HG03060 (cell line): Measurements from ENCODE around the gene KCNN1.
"Not testable (repeated sequence)": the region's sequence is repeated elsewhere in the genome, so short reads cannot be mapped to it uniquely, and the experiment has no call there.

Experiments used
- ATAC-seq: cut with Tn5 transposase; IDR thresholded peaks from one replicate; pipeline ENCODE4 v1.9.1; 2021; ENCODE audit warnings: low read depth, moderate number of reproducible peaks; ENCODE audit not compliant: unreplicated experiment

The KCNN1 gene

DNA sequence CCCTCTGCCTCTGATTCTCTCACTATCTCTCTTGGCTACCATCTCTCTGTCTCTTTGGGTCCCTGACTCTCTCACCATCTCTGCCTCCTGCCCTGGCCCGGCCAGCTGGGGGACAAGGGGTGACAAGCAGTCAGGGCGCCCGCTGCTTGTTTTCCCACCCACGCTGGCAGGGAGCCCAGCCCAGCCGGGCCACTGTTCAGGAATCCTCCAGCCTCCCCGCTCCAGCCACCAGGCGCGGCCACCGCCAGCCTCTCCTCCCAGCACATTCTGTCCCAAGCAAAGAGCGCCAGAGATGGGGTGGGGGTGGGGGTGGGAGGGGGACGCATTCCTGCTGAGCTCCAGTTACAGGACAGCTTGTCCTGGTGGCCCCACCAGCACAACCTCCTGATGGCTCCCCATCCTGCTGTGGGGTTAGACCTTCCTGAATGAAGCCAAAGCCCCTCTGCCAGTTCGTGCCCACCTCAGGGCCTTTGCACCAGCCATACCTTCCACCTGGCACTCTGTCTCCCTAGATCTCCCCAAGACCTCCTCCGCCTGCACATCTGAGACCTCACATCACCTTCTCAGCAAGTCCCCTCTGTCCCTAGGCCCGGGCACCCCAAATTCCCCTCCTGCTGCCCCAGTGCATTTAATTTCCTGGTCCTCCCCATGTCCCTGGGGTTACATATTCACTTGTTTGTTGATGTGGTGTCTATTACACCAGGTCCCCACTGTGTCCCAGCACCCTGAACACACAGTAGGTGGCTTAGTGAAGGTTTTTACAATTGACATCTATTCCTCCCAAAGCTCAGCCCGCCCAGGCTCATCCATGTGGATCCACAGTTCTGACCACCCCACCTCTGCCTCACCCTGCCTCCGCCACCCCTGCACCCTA lies 53.5 kb downstream of the KCNN1 start:
- ATAC-seq, result no peak

DNA sequence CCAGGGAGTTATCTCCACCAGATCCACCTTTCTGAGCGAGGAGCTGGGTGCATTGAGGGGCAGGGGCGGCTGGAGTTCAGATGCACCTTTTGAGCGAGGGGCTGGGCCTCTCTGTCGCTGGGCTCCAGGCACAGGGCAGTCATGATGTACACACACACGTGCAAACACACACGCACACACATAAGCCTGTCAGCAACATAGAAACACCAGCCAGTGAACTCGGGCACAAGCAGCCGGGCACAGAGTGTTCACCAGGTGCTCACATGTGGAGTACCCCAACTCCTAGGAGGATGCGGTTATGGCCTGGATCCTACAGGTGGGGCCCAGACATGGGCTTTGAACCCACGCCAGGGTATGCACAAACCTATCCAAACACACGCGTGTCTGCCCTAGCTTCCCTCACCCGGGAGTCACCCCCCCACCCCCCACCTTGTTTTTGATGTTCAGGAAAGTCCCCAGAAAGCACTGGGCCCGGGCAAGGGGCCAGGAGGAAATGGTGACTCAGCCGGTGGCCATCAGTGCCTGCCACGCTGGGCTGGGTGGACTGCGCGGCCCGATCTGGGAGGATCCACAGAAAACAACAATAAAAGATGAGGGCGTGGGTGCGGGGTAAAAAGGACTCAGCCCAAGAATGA lies 54.3 kb downstream of the KCNN1 start:
- ATAC-seq, result no peak

DNA sequence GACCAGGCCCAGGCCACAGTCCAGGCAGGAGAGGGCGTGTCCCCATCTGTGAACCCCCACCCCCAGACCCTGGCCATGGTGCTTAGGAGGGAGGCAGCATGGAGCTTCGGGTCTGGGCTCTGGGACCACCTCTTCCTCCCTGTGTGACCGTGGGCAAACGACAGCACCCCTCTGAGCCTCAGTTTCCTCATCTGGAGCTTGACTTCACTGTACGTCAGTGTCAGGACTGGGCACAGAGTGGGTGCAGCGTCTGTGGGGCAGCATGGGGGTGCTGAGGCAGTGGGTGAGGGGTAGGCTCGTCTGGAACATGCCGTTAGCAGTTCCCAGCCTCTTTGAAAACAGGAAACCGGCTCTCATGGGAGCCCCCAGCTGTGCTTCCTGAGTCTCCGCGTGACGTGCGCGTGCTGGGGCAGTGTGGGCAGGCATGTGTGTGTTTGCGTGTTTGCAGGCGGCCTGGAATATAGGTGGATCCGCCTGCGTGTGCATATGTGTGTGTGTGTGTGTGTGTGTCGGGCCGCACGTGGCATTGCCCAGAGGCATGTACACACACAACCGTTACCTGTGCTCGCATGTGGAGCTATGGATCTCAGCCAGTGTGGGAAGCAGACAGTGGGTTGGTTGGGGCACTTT lies 56.8 kb downstream of the KCNN1 start:
- no peak for ATAC-seq

DNA sequence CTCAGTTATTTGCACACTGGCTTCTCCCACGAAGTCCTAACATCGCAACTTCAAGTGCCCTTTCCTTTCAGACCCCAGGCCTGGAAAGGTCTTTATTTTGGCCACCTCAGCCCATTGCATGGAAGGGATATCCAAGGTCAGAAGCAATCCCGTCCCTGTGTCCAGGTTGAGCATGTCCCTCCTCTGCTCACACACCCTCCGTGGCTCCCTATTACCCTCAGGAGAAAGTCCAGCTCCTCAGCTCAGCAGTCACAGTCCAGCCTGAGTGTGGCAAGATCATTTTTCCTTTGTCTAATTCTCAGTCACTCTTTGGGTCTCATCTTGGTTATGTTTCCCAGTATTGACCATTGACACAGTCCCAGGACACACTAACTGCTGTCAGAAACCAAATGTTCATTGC lies 60.2 kb downstream of the KCNN1 start:
- no peak for ATAC-seq

DNA sequence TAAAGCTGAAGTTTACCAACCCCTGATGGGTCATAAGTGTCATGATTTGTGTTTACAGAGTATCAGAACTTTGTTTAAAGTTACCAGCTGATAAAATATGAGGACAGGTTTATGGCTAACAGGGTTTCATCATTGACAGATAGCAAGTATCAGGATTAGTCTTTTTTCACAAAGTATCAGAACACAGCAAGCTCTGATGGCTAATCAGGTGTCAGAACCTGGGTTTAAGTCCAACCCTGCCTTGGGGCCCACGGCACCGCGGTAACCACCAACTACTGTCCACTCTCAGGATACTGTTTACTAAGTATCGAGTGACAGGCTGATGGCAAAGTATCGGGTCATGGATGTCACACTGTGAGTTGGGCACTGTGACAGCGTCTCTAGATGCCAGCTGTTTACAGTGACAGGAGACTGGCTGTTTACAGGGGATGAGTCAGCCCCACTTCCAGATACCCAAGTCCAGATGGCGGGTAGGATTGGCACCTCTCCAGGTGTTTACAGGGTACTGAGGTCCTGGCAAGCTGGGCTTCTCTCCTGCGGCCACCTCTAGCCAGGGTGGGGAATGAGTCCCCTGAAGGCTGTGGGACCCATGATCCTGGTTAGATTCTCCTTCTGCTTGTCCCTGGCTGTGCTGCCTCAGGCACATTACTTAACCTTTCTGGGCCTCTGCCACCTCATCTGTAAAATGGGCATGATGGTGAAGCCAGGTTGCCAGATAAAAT lies 62.9 kb downstream of the KCNN1 start:
- no peak for ATAC-seq

DNA sequence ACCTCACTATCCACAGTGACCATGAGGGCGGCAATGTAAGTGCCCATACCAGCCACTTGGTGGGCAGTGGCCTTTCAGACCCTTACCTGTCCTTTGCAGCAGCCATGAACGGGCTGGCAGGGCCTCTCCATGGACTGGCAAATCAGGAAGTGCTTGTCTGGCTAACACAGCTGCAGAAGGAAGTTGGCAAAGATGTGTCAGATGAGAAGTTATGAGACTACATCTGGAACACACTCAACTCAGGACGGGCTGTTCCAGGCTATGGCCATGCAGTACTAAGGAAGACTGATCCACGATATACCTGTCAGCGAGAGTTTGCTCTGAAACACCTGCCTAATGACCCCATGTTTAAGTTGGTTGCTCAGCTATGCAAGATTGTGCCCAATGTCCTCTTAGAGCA lies 64.5 kb downstream of the KCNN1 start:
- ATAC-seq, result not testable (repeated sequence)

DNA sequence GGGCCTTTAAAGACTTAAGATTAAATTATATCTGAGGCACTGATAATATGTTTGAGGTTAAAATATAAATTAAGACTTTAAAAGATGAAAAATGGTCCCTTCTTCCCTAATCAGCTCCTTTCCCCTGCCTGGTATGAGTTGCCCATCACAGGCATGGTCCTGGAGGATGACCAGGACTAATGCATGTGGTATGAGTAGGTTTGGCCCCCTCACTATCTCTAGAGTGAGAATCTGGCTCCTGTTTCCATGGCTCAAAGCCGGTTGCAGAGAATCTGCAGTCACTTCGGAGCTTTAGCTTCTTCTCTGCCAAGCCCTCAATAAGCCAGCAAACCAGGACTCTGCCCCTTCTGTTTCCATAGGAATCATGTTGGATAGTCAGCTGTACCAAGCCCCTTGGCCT lies 65.2 kb downstream of the KCNN1 start:
- not testable (repeated sequence) for ATAC-seq

DNA sequence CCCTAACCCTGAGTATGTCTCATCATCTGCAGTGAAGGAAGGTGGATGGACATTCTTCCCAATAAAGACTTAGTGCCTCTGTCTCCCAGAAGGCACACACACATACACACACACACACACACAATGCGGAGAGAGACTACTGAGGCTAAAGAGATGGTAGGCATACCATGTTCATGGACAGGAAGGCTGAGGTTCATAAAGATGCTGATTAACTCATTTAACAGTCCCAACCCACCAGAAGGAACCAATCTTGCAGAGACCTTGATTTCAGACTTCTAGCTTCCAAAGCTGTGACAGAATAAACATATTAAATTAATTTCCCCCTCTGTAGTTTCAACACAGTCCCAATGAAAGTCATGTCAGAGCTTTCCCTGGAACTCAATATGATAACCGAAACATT lies 74.1 kb downstream of the KCNN1 start:
- no peak for ATAC-seq

DNA sequence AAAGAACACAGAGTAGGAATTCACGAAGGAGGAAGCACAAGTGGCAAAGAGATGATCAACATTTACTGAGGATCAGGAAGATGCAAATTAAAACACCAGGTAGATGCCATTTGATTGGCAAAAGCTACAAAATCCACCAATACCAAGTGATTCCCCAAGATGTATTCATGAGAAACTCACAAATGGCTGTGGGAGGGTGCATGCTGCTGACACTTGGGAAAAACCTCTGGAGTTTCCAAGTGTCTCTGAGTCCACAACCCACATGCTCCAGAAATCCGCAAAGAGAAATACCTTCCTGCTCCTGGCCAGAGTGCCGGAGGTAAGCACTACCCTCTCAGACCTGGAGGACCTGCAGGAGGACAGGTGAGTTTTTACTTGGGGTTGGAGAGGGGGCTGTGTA lies 76.8 kb downstream of the KCNN1 start:
- ATAC-seq, result no peak

DNA sequence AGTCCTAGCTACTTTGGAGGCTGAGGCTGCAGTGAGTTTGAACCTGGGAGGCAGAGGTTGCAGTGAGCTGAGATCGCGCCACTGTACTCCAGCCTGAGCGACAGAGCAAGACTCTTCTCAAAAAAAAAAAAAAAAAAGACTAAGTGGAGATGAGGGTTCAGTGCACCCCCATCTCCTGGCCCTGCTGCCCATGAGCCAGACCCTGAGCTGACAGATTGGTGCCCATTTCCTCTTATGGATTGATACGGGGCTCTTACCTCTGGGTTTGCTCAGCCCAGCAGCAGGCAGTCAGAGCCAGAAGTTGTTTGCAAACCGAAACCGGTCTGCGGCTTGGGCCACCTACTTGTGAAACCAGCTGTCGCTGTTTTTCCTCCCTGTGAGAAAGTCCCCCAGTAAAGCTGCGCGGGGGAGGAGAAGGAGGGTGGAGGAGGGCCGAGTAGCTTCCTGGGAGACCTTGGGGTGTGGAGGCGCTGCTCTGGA lies 78.0 kb downstream of the KCNN1 start:
- no peak for ATAC-seq

DNA sequence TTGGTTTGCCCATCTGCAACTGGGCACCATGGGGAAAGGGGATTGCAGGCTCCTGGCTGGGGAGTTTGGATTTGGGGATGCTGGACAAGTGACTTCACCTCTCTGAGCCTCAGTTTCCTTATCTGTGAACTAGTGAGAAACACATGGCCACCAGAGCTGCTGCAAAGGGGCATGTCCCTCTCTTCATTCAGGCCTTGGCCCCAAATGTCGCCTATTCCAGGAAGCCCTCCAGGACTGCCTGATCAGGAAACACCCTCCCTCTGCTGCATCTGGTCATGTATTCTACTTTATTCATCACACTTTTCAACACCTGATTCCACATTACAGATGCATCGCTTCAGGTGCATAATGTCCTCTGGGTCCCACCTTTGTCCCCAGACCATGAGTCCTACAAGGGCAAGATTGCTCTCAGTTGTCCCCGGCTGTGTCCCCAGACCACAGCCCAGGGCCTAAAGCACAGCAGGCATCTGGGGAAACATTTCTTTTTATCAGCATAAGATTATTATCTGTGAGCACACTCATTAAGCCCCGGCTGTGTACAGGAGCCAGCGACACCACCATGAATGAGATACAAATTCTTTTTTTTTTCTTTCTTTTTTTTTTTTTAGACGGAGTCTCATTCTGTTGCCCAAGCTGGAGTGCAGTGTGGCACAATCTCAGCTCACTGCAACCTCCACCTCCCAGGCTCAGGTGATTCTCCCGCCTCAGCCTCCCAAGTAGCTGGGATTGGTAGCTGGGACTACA lies 78.6 kb downstream of the KCNN1 start:
- no peak for ATAC-seq

DNA sequence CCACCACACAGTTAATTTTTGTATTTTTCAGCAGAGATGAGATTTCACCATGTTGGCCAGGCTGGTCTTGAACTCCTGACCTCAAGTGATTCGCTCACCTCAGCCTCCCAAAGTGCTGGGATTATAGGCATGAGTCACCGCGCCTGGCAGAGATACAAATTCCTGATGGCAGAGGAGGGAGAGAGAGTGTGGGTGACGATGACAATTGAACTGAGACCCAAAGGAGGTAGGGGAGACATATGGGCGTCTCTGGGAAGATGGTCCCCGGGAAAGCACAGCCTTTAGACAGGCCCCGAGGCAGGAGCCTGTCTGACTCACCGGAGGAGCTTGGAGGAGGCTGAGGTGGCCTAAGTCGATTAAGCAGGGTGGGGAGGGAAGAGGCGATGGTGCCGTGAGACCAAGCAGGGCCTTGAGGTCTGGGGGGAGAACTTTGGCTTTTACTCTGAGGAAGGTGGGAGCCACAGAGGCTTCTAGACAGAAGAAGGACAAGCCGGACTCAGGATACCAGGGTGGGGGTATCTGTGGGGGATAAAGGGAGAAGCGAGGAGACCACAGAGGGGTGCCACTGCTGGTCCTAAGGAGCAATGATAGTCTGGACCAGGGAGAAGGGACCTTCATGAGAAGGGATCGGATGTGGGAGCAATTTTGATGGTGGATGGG lies 79.3 kb downstream of the KCNN1 start:
- no peak for ATAC-seq

DNA sequence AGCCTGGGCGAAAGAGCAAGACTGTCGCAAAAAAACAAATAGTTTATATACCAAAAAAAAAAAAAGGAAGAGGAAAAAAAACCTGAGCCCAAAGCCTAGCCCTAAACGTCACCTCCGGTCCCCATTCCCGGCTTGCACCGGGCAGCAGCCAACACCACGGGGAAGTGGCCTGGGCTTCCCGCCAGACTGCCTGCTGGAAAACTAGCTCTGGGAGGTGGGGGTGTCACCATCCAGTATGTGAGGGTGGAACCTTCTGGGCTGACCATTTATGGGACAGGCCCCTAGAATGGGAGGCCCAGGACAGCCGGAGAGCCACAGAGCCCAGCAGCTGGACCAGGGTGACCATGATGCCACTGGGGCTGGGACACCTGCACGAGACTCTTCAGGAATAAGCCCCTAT lies 82.5 kb downstream of the KCNN1 start:
- no peak for ATAC-seq
